GM23338 (cell line): Measurements from ENCODE around the gene FANK1. TPM values are rescaled to one million over a fixed set of nuclear protein-coding genes. Genes with fewer than 3 reads are reported as not detected.

Experiments used
- ATAC-seq: fragments of 200-7000 bp; cut with Tn5 transposase; 3 replicates; pipeline ENCODE4 v1.9.1; 2020
- DNase-seq: peaks from one replicate; pipeline ENCODE4 v3.0.0-alpha.2; 2015; ENCODE audit warnings: low spot score
- H2AFZ ChIP-seq: fragments of 200-600 bp; sonication (generic); 2 replicates; pipeline ENCODE4 v1.8.0; 2016; ENCODE audit warnings: antibody characterized with exemption, mild to moderate bottlenecking, moderate library complexity
- H3F3A ChIP-seq: fragments of 200-600 bp; sonication (generic); replicated peaks from 2 replicates; pipeline ENCODE4 v1.8.0; 2017; ENCODE audit warnings: antibody characterized with exemption, mixed run types, low read depth
- H3K27ac ChIP-seq: fragments of 200-600 bp; sonication (generic); 2 replicates; pipeline ENCODE4 v1.6.1; 2016; ENCODE audit warnings: low read depth
- H3K27me3 ChIP-seq: fragments of 200-600 bp; sonication (generic); 2 replicates; pipeline ENCODE4 v1.8.0; 2016; ENCODE audit warnings: mild to moderate bottlenecking, mixed run types, moderate library complexity; ENCODE audit not compliant: insufficient read depth
- H3K36me3 ChIP-seq: fragments of 200-600 bp; sonication (generic); 2 replicates; pipeline ENCODE4 v1.8.0; 2016; ENCODE audit warnings: mild to moderate bottlenecking; ENCODE audit not compliant: insufficient read depth
- H3K4me1 ChIP-seq: fragments of 200-600 bp; sonication (generic); 2 replicates; pipeline ENCODE4 v1.8.0; 2016; ENCODE audit warnings: mild to moderate bottlenecking, moderate library complexity; ENCODE audit not compliant: insufficient read depth
- H3K4me2 ChIP-seq: fragments of 200-600 bp; sonication (generic); 2 replicates; pipeline ENCODE4 v1.7.1; 2017; ENCODE audit warnings: mixed run types
- H3K4me3 ChIP-seq: fragments of 200-600 bp; sonication (generic); 2 replicates; pipeline ENCODE4 v1.6.1; 2016; ENCODE audit warnings: mixed run types
- H3K79me2 ChIP-seq: fragments of 200-600 bp; sonication (generic); replicated peaks from 2 replicates; pipeline ENCODE4 v1.8.0; 2017; ENCODE audit warnings: mild to moderate bottlenecking; ENCODE audit not compliant: insufficient read depth
- H3K9me2 ChIP-seq: fragments of 200-600 bp; sonication (generic); 2 replicates; pipeline ENCODE4 v1.8.0; 2017; ENCODE audit not compliant: insufficient read depth
- H4K20me1 ChIP-seq: fragments of 200-600 bp; sonication (generic); replicated peaks from 2 replicates; pipeline ENCODE4 v1.8.0; 2017; ENCODE audit warnings: mild to moderate bottlenecking; ENCODE audit not compliant: insufficient read depth
- H3K27ac Mint-ChIP-seq: 2 replicates; pipeline ENCODE4 v1.8.0; 2020; ENCODE audit warnings: inconsistent platforms, mild to moderate bottlenecking, moderate library complexity, mixed read lengths
- H3K27me3 Mint-ChIP-seq: 3 replicates; pipeline ENCODE4 v1.8.0; 2022; ENCODE audit warnings: low read depth, mild to moderate bottlenecking, moderate library complexity, mixed read lengths, inconsistent platforms; ENCODE audit not compliant: insufficient read depth, poor library complexity
- H3K36me3 Mint-ChIP-seq: 3 replicates; pipeline ENCODE4 v1.8.0; 2021; ENCODE audit warnings: low read depth, mild to moderate bottlenecking, inconsistent platforms, moderate library complexity, mixed read lengths
- H3K4me1 Mint-ChIP-seq: 3 replicates; pipeline ENCODE4 v1.8.0; 2020; ENCODE audit warnings: mild to moderate bottlenecking, inconsistent platforms, mixed read lengths
- H3K4me3 Mint-ChIP-seq: 3 replicates; pipeline ENCODE4 v1.8.0; 2021; ENCODE audit warnings: moderate library complexity, mild to moderate bottlenecking, inconsistent platforms, mixed read lengths
- H3K9me3 Mint-ChIP-seq: 3 replicates; pipeline ENCODE4 v1.8.0; 2020; ENCODE audit warnings: moderate library complexity, mild to moderate bottlenecking, inconsistent platforms, mixed read lengths
- CREB1 ChIP-seq: fragments of 250-450 bp; sonication (Bioruptor Pico); IDR thresholded peaks from 2 replicates; pipeline ENCODE4 v1.5.0; 2020; ENCODE audit warnings: low read depth, mild to moderate bottlenecking, moderate library complexity
- CTCF ChIP-seq, 2 experiments: fragments of 200-600 bp in 1 of 2; sonication (generic) in 1 of 2; conservative IDR thresholded peaks; 2 replicates each; pipeline versions ENCODE4 v1.5.1 to v1.6.1; 2016 to 2017; ENCODE audit warnings: antibody characterized with exemption in 2 of 2, low read depth in 2 of 2, mild to moderate bottlenecking in 2 of 2, moderate library complexity in 1 of 2
- EZH2 ChIP-seq: fragments of 200-600 bp; sonication (generic); IDR thresholded peaks from one replicate; pipeline ENCODE4 v1.8.0; 2017; ENCODE audit warnings: antibody characterized with exemption, mild to moderate bottlenecking, low read depth; ENCODE audit not compliant: unreplicated experiment
- EZH2phosphoT487 ChIP-seq: fragments of 200-600 bp; sonication (generic); IDR thresholded peaks from one replicate; pipeline ENCODE4 v1.8.1; 2018; ENCODE audit warnings: antibody characterized with exemption; ENCODE audit not compliant: unreplicated experiment
- REST ChIP-seq: IDR thresholded peaks from one replicate; pipeline ENCODE4 v1.6.1; 2018; ENCODE audit warnings: antibody characterized with exemption; ENCODE audit not compliant: unreplicated experiment
- STAT1 ChIP-seq: IDR thresholded peaks from one replicate; pipeline ENCODE4 v1.6.1; 2016; ENCODE audit warnings: antibody characterized with exemption; ENCODE audit not compliant: unreplicated experiment
- ZNF462 ChIP-seq: fragments of 250-450 bp; sonication (Bioruptor Pico); IDR thresholded peaks from 2 replicates; pipeline ENCODE4 v1.5.0; 2020; ENCODE audit warnings: mild to moderate bottlenecking, moderate library complexity
- polyA plus RNA-seq: library from polyadenylated mRNA; unstranded; fragments of >200 nt; fragmentation: Nextera tagmentation; extraction: Ambion mirVana; gene quantifications from 2 replicates; pipeline ENCODE4 v1.2.1, GENCODE V29; 2016
- total RNA-seq: library from RNA; depleted of rRNA; stranded (reverse); fragments of >200 nt; shearing (Covaris generic); gene quantifications from 2 replicates; pipeline ENCODE4 v1.2.3, GENCODE V29; 2014

Gene FANK1
- total and polyA plus RNA-seq, 2 experiments from 2014 or later: 0.37 to 0.69 TPM

- Histone ChIP-seq H3K27ac (no peak overlapping the region), H3K4me2 (no peak overlapping the region), H3K4me1 (no peaks in the 10 kb centered on the region), H3K36me3 (no peaks in the 10 kb centered on the region), H3K27me3 (no peaks in the 10 kb centered on the region), H2AFZ (no peak overlapping the region), H3K9me2 (peaks cover 9% of the 10 kb centered on the region), H3K79me2 (no peaks in the 10 kb centered on the region), H4K20me1 (no peaks in the 10 kb centered on the region), H3F3A (no peaks in the 10 kb centered on the region), H3K4me3 (no peak overlapping the region)
- DNase-seq (no peak), ATAC-seq (no peak)
- no peak for TF ChIP-seq STAT1
- TF ChIP-seq EZH2: no peak
- no peak for TF ChIP-seq CTCF (conservative IDR thresholded peaks at IDR 0.05; ENCODE audit: low read depth in 2 of 2)
- no peak for TF ChIP-seq CREB1 (CRISPR knock-in tag)
- TF ChIP-seq EZH2phosphoT487: no peak
- no peak for TF ChIP-seq REST
- TF ChIP-seq ZNF462 (CRISPR knock-in tag): no peak
- H3K4me1 Mint-ChIP-seq: no peaks in the 10 kb centered on the region; the same call in 2 of the 3 replicates
- H3K9me3 Mint-ChIP-seq: peaks cover 7% of the 10 kb centered on the region; the same call in 2 of the 3 replicates
- H3K4me3 Mint-ChIP-seq: no peak overlapping the region
- H3K27ac Mint-ChIP-seq: no peak overlapping the region
- H3K36me3 Mint-ChIP-seq: no peaks in the 10 kb centered on the region; the same call in 2 of the 3 replicates
- peaks cover 1% of the 10 kb centered on the region for H3K27me3 Mint-ChIP-seq
Measured at GRCh38 chr10:126022841-126023240, 126.5 kb downstream of the FANK1 start.
